ENCODE results near the gene MYH10. TPM values are rescaled to one million over a fixed set of nuclear protein-coding genes. Genes with fewer than 3 reads are reported as not detected.
"Not testable (repeated sequence)": the region's sequence is repeated elsewhere in the genome, so short reads cannot be mapped to it uniquely, and the experiment has no call there.

The MYH10 gene
- total RNA-seq, 1 donor from 2014 or later = 13.2 TPM

DNA sequence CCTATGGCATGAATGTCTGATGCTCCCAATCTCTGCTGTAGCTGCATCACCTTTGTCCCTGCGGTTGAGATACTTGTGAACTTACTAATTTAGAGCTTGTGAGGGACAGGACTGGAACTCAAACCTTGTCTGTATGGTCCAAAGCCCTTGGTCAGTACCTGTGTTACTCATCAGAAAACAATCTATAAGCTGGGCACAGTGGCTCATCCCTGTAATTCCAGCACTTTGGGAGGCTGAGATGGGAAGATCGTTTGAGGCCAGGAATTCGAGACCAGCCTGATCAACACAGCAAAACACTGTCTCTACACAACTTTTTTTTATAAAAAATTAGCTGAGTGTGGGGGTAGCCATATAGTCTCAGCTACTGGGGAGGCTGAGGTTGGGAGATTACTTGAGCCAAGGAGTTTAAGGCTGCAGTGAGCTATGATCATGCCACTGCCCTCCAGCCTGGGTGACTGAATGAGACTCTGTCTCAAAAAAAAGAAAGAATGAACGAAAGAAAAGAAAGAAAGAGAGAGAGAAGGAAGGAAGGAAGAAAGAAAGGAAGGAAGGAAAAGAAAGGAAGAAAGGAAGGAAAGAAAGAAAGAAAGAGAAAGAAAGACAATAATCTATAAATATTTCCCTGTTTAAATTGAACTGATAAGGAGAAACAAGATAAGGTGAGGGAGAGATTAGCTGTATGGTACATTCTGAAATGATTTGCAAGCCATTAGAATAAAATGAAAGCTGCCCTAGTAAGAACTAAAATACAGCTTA, 31.7 kb upstream of the MYH10 start:
- peaks cover 10% of the 10 kb centered on the region for H3K27me3 Mint-ChIP-seq (ENCODE audit: low read depth)
- H3K4me1 Mint-ChIP-seq (ENCODE audit: low read depth) = no peaks in the 10 kb centered on the region
- no peak overlapping the region for H3K4me3 Mint-ChIP-seq (ENCODE audit: low read depth)
- H3K27ac Mint-ChIP-seq = no peak overlapping the region
- peaks cover 4% of the 10 kb centered on the region for H3K9me3 Mint-ChIP-seq
- DNase-seq (ENCODE audit: low spot score) = no peak
- intact Hi-C loops (cut with micrococcal nuclease) = no loop called here
- H3K36me3 Mint-ChIP-seq (ENCODE audit: low read depth) = no peaks in the 10 kb centered on the region

DNA sequence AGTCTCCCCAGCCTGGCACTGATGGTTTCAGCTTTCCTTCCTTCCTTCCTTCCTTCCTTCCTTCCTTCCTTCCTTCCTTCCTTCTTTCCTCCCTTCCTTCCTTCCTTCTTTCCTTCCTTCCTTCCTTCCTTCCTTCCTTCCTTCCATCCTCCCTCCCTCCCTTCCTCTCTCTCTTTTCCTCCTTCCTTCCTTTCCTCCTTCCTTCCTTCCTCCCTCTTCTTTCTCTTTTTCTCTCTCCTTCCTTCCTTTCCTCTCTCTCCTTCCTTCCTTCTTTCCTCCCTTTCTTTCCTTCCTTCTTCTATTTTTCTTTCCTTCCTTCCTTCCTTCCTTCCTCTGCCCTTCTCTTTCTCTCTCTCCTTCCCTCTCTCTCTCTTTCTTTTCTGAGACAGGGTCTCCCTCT, 30.2 kb upstream of the MYH10 start:
- H3K27ac Mint-ChIP-seq; H3K4me3 Mint-ChIP-seq (ENCODE audit: low read depth); H3K9me3 Mint-ChIP-seq; DNase-seq (ENCODE audit: low spot score); H3K4me1 Mint-ChIP-seq (ENCODE audit: low read depth); intact Hi-C loops (cut with micrococcal nuclease); H3K36me3 Mint-ChIP-seq (ENCODE audit: low read depth); H3K27me3 Mint-ChIP-seq (ENCODE audit: low read depth): not testable (repeated sequence)

DNA sequence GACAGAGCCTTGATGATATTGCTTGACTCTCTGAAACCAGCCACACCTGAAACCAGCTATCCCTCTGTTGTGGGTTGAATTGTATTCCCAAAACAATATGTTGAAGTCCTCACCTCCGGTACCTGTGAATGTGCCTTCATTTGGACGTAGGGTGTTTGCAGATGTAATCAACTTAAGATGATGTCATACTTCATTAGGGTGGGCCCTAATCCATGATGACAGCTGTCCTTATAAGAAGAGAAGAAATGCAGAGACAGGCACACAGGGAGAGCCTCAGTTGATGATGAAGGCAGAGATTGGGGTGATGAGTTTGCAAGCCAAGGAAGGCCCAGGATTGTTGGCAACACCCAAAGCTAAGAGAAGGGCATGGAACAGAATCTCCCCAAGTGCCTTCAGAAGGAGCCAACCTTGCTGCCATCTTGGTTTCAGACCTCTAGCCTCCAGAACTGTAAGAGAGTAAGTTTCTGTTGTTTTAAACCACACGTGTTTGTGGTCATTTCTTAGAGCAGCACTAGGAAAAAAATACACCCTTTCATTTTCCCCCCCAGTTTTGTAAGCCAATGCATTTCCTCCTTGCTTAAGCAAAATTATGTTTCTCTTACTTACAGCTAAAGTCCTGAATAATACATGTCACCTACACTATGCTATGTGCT, 29.4 kb upstream of the MYH10 start:
- no peak overlapping the region for H3K4me3 Mint-ChIP-seq (ENCODE audit: low read depth)
- H3K9me3 Mint-ChIP-seq = peaks cover 9% of the 10 kb centered on the region
- no peak for DNase-seq (ENCODE audit: low spot score)
- no peak overlapping the region for H3K27ac Mint-ChIP-seq
- H3K27me3 Mint-ChIP-seq (ENCODE audit: low read depth) = peaks cover 6% of the 10 kb centered on the region
- no peaks in the 10 kb centered on the region for H3K4me1 Mint-ChIP-seq (ENCODE audit: low read depth)
- intact Hi-C loops (cut with micrococcal nuclease) = no loop called here
- no peaks in the 10 kb centered on the region for H3K36me3 Mint-ChIP-seq (ENCODE audit: low read depth)

DNA sequence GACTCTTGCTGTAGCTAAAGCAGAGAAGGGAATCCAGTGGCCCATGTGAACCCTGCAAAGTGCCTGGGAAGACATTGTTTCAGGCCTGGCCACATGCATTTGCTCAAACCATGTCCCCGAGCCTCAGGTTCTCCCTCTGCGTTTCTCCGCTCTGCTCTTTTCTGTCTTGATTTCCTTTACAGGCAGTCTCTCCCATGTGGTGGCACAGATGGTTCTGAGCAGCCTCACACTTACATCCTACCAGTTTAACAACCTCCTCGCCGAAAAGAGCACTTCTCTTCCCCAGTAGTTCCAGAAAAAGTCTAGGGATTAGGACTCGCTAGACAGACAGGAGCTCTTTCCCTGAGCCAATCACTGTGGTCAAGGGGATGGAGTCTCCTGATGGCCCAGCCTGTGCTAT, 28.3 kb upstream of the MYH10 start:
- no peak overlapping the region for H3K27ac Mint-ChIP-seq
- H3K27me3 Mint-ChIP-seq (ENCODE audit: low read depth) = peaks cover 8% of the 10 kb centered on the region
- intact Hi-C loops (cut with micrococcal nuclease) = no loop called here
- no peak overlapping the region for H3K4me3 Mint-ChIP-seq (ENCODE audit: low read depth)
- H3K4me1 Mint-ChIP-seq (ENCODE audit: low read depth) = no peaks in the 10 kb centered on the region
- H3K9me3 Mint-ChIP-seq = peaks cover 9% of the 10 kb centered on the region
- DNase-seq (ENCODE audit: low spot score) = no peak
- no peaks in the 10 kb centered on the region for H3K36me3 Mint-ChIP-seq (ENCODE audit: low read depth)

DNA sequence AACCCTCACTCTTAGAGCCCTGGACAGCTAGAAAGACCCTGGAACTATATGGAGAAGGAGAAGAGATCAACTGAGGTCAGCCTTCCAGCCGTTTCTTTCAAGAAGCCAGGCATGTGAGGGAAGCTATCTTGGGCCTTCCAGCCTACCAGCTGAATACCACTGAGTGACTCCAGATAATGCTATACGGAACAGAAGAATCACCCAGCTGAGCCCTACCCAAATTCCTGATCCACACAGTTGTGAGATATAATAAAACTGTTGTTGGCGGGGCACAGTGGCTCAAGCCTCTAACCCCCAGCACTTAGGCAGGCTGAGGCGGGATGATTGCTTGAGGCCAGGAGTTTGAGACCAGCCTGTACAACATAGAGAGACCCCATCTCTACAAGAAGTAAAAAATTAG, 26.2 kb upstream of the MYH10 start:
- no peak overlapping the region for H3K4me3 Mint-ChIP-seq (ENCODE audit: low read depth)
- peaks cover 9% of the 10 kb centered on the region for H3K9me3 Mint-ChIP-seq
- no peak overlapping the region for H3K27ac Mint-ChIP-seq
- DNase-seq (ENCODE audit: low spot score) = no peak
- H3K4me1 Mint-ChIP-seq (ENCODE audit: low read depth) = no peaks in the 10 kb centered on the region
- intact Hi-C loops (cut with micrococcal nuclease) = no loop called here
- no peaks in the 10 kb centered on the region for H3K36me3 Mint-ChIP-seq (ENCODE audit: low read depth)
- peaks cover 6% of the 10 kb centered on the region for H3K27me3 Mint-ChIP-seq (ENCODE audit: low read depth)

DNA sequence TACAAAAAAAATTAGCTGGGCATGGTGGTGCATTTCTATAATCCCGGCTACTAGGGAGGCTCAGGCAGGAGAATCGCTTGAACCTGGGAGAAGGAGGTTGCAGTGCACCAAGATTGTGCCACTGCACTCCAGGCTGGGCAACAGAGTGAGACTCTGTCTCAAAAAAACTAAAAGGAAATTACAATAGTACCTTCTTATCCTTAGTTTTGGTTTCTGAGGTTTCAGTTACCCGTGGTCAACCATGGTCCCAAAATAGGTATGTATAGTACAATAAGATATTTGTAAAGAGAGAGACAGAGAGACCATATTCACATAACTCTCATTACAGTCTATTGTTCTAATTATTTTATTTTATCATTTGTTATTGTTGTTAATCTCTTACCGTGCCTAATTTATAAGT, 24.3 kb upstream of the MYH10 start:
- H3K27ac Mint-ChIP-seq = no peak overlapping the region
- peaks cover 9% of the 10 kb centered on the region for H3K9me3 Mint-ChIP-seq
- H3K36me3 Mint-ChIP-seq (ENCODE audit: low read depth) = no peaks in the 10 kb centered on the region
- intact Hi-C loops (cut with micrococcal nuclease) = no loop called here
- no peaks in the 10 kb centered on the region for H3K4me1 Mint-ChIP-seq (ENCODE audit: low read depth)
- no peak overlapping the region for H3K4me3 Mint-ChIP-seq (ENCODE audit: low read depth)
- DNase-seq (ENCODE audit: low spot score) = no peak
- peaks cover 10% of the 10 kb centered on the region for H3K27me3 Mint-ChIP-seq (ENCODE audit: low read depth)

DNA sequence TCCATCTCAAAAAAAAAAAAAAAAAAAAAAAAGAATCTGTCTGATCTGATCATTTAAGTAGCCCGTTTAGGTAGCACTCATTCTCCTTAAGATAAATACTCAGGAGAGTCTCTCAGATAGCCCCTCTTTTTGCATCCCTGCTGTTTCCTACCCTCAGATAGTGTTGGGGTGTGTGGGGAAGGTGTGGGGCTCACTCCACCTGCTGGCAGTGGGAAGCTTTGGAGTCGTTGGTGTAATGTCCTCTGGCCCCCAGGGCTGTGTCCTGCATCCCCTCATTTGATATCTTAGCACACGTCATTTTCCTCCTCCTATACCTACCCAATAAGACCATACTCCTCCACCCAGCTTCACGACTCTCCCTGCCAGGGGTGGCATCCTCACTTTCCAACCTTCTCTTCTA, 20.5 kb upstream of the MYH10 start:
- intact Hi-C loops (cut with micrococcal nuclease) = no loop called here
- Mint-ChIP-seq H3K4me1 (ENCODE audit: low read depth) (no peaks in the 10 kb centered on the region), H3K4me3 (ENCODE audit: low read depth) (no peak overlapping the region), H3K9me3 (no peaks in the 10 kb centered on the region), H3K36me3 (ENCODE audit: low read depth) (no peaks in the 10 kb centered on the region), H3K27me3 (ENCODE audit: low read depth) (peaks cover 11% of the 10 kb centered on the region), H3K27ac (no peak overlapping the region)
- no peak for DNase-seq (ENCODE audit: low spot score)

DNA sequence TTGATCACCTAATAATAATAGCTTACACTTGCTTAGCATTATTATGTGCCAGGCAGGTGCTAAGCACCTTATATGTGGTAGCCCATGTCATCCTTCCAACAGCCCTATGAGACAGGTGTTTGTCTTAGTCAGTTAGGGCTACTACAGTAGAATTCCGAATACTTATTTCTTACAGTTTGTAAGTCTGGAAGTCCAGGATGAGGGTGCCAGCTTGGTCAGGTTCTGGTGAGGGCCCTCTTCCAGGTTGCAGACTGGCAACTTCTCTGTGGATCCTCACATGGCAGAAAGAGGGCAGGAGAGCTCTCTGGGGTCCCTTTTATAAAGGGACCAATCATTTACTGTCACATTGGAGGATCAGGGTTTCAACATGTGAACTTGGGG, 19.6 kb upstream of the MYH10 start:
- Mint-ChIP-seq H3K27ac (no peak overlapping the region), H3K4me3 (ENCODE audit: low read depth) (no peak overlapping the region), H3K27me3 (ENCODE audit: low read depth) (peaks cover 13% of the 10 kb centered on the region), H3K4me1 (ENCODE audit: low read depth) (no peaks in the 10 kb centered on the region), H3K36me3 (ENCODE audit: low read depth) (no peaks in the 10 kb centered on the region), H3K9me3 (no peaks in the 10 kb centered on the region)
- intact Hi-C loops (cut with micrococcal nuclease) = no loop called here
- DNase-seq (ENCODE audit: low spot score) = no peak

DNA sequence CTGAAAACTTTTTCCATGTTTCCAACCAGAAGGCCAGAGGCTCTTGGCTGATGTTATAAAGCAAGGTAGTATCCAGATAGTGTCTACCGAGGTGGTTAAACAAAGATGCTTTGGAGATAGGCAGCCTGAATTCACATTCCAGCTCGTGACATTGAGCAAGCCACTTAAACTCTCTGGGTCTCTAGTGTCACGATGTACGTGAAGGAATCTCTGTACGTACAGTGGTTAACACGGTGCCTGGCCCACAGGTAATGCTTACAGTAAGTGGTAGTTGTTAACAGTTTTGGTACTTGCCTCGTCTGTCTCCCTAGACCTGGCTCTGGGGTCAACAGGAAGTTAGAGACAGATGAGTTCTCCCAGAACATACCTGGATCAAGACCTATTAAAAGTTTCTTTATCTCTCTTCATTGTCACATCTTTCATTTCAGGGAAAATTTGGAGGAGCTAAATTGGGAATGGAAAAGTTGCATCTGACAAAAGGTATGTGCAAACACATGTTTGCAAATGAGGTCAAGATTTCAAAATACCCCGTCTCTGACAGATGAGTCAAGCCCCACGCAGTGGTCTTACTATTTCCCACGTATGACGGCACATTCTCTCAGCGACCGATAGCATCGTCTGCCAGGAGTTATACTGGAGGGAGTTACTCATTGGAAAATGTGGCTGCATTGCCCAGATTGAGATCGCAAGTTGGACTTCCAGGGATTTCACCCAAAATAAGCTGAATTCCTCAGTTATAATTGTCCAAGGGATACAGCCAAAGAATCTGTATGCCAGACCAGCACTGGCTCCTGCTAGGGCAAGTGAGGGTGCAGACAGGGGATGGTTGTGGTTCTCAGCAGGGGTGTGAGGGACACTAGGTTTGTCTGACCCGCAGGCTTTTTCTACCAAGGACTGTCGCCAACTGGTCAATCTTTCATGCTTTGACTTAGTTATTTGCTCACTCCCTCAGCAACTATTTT, 18.9 kb upstream of the MYH10 start:
- peaks cover 14% of the 10 kb centered on the region for H3K27me3 Mint-ChIP-seq (ENCODE audit: low read depth)
- no peak overlapping the region for H3K4me3 Mint-ChIP-seq (ENCODE audit: low read depth)
- no peak for DNase-seq (ENCODE audit: low spot score)
- H3K36me3 Mint-ChIP-seq (ENCODE audit: low read depth) = no peaks in the 10 kb centered on the region
- no peak overlapping the region for H3K27ac Mint-ChIP-seq
- no peaks in the 10 kb centered on the region for H3K4me1 Mint-ChIP-seq (ENCODE audit: low read depth)
- no peaks in the 10 kb centered on the region for H3K9me3 Mint-ChIP-seq
- intact Hi-C loops (cut with micrococcal nuclease) = no loop called here

DNA sequence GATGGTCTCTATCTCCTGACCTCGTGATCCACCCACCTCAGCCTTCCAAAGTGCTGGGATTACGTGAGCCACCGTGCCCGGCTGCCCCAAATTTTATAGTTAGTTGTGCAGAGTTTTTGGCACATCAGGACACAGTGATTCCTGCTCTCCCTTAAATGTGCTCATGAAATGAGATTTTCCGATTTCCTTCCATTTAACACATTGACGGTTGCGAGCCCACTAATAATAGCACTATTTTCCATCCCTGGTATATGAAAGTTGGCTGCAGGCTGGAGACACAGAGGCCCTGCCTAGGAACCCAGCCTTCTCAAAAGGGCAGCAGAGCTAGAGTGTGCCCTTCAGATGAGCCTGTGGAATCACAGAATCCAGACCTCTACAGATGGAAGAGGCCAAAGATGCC, 17.4 kb upstream of the MYH10 start:
- no peaks in the 10 kb centered on the region for H3K4me1 Mint-ChIP-seq (ENCODE audit: low read depth)
- H3K36me3 Mint-ChIP-seq (ENCODE audit: low read depth) = no peaks in the 10 kb centered on the region
- H3K27ac Mint-ChIP-seq = no peak overlapping the region
- intact Hi-C loops (cut with micrococcal nuclease) = no loop called here
- H3K27me3 Mint-ChIP-seq (ENCODE audit: low read depth) = peaks cover 17% of the 10 kb centered on the region
- no peak overlapping the region for H3K4me3 Mint-ChIP-seq (ENCODE audit: low read depth)
- DNase-seq (ENCODE audit: low spot score) = no peak
- no peaks in the 10 kb centered on the region for H3K9me3 Mint-ChIP-seq

DNA sequence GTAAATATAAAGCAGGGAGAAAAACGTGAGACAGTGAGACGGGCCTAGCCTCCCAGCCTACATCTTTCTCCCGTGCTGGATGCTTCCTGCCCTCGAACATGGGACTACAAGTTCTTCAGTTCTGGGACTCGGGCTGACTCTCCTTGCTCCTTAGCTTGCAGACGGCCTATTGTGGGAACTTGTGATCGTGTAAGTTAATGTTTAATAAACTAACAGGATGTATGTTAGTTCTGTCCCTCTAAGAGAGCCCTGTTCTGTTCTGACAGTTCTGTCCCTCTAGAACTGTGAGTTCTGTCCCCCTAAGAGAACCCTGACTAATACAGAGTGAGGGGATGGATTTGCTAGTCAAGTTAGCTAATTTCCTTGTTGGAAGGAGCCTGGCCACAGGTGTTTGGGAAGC, 16.7 kb upstream of the MYH10 start:
- no peaks in the 10 kb centered on the region for H3K9me3 Mint-ChIP-seq
- H3K4me3 Mint-ChIP-seq (ENCODE audit: low read depth) = no peak overlapping the region
- intact Hi-C loops (cut with micrococcal nuclease) = no loop called here
- no peak overlapping the region for H3K27ac Mint-ChIP-seq
- no peaks in the 10 kb centered on the region for H3K36me3 Mint-ChIP-seq (ENCODE audit: low read depth)
- peaks cover 19% of the 10 kb centered on the region for H3K27me3 Mint-ChIP-seq (ENCODE audit: low read depth)
- DNase-seq (ENCODE audit: low spot score) = no peak
- H3K4me1 Mint-ChIP-seq (ENCODE audit: low read depth) = no peaks in the 10 kb centered on the region

DNA sequence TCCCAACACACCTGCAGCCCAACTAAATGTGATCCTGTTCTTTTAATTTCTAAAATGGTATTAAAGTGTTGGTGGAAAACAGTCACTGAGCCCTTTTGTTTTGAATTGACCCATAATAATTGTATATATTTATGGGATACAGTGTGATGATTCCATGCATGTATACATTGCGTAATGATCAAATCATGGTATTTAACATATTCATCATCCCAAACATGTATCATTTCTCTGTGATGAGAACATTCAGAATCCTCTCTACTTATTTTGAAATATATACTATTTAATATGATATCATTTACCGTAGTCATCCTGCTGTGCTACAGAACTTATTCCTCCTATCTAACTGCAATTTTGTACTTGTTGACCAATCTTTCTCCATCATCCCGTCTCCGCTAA, 14.0 kb upstream of the MYH10 start:
- Mint-ChIP-seq H3K4me1 (ENCODE audit: low read depth) (no peaks in the 10 kb centered on the region), H3K27ac (no peak overlapping the region), H3K4me3 (ENCODE audit: low read depth) (no peak overlapping the region), H3K9me3 (no peaks in the 10 kb centered on the region), H3K36me3 (ENCODE audit: low read depth) (no peaks in the 10 kb centered on the region), H3K27me3 (ENCODE audit: low read depth) (peaks cover 19% of the 10 kb centered on the region)
- no peak for DNase-seq (ENCODE audit: low spot score)
- intact Hi-C loops (cut with micrococcal nuclease) = no loop called here

Measured in activated T-helper 2 cell treated with anti-CD3 and anti-CD28 coated beads, Interferon-gamma antibody, Interleukin-2, Interleukin-4, amounts not matched to agents 10 μg/mL and 5 μg/mL and 100 μg/mL, durations not matched to agents 14 hours and 24 hours and 36 hours (primary cell).